NAMALWA (cell line): ENCODE data around the gene MORF4L1.
"Not testable (repeated sequence)": the region's sequence is repeated elsewhere in the genome, so short reads cannot be mapped to it uniquely, and the experiment has no call there.

ENCODE experiments used
- DNase-seq: peaks from one replicate; pipeline ENCODE4 v3.0.0-alpha.2; 2015; ENCODE audit warnings: low spot score

The MORF4L1 gene

GRCh38 chr15:78859971-78860719, 12.5 kb upstream of the MORF4L1 start:
- DNase-seq: peak; percentile 90

- DNase-seq: not testable (repeated sequence)
Observed at GRCh38 chr15:78865585-78865984, 7.1 kb upstream of the MORF4L1 start.

GRCh38 chr15:78866031-78866430, 6.7 kb upstream of the MORF4L1 start:
- DNase-seq: not testable (repeated sequence)

- no peak for DNase-seq
Observed at GRCh38 chr15:78866803-78867202, 5.9 kb upstream of the MORF4L1 start.

GRCh38 chr15:78868366-78868765, 4.3 kb upstream of the MORF4L1 start:
- DNase-seq: no peak

- DNase-seq: not testable (repeated sequence)
Observed at GRCh38 chr15:78871483-78872127, 1.1 kb upstream of the MORF4L1 start.

GRCh38 chr15:78872972-78873792, 492 bp downstream of the MORF4L1 start:
- DNase-seq: peak; percentile 95

- DNase-seq: peak; percentile 47
Observed at GRCh38 chr15:78873793-78874765, 1.4 kb downstream of the MORF4L1 start.

- no peak for DNase-seq
Observed at GRCh38 chr15:78875107-78875914, 2.6 kb downstream of the MORF4L1 start.

- DNase-seq: not testable (repeated sequence)
Observed at GRCh38 chr15:78876954-78877353, 4.3 kb downstream of the MORF4L1 start.

GRCh38 chr15:78878356-78878755, 5.7 kb downstream of the MORF4L1 start:
- DNase-seq: no peak

- no peak for DNase-seq
Observed at GRCh38 chr15:78879517-78880241, 7.0 kb downstream of the MORF4L1 start.

- DNase-seq: no peak
Observed at GRCh38 chr15:78880242-78880533, 7.5 kb downstream of the MORF4L1 start.

- no peak for DNase-seq
Observed at GRCh38 chr15:78880813-78881212, 8.1 kb downstream of the MORF4L1 start.

GRCh38 chr15:78881681-78882080, 9.0 kb downstream of the MORF4L1 start:
- no peak for DNase-seq

- no peak for DNase-seq
Observed at GRCh38 chr15:78889000-78889399, 16.3 kb downstream of the MORF4L1 start.

GRCh38 chr15:78893538-78893937, 20.8 kb downstream of the MORF4L1 start:
- DNase-seq: no peak

GRCh38 chr15:78895471-78895870, 22.8 kb downstream of the MORF4L1 start:
- no peak for DNase-seq

GRCh38 chr15:78898540-78898939, 25.9 kb downstream of the MORF4L1 start:
- no peak for DNase-seq
